Breast epithelium (tissue), 3 donors: ENCODE results near the gene SNX25.

ENCODE experiments used
- CTCF ChIP-seq, 3 donors: fragments of 450-650 bp; IDR thresholded peaks; one replicate each; pipeline ENCODE4 v1.5.1; 2016 to 2017; ENCODE audit warnings: antibody characterized with exemption in 3 of 3, mild to moderate bottlenecking in 3 of 3, moderate library complexity in 3 of 3
- POLR2AphosphoS5 ChIP-seq, 3 donors: sonication (generic); formaldehyde crosslinking; IDR thresholded peaks; one replicate each; pipeline ENCODE4 v1.6.1; 2017; ENCODE audit warnings: antibody characterized with exemption in 3 of 3

GRCh38 chr4:185215261-185215660, 5.9 kb downstream of the SNX25 start:
- no peak for TF ChIP-seq POLR2AphosphoS5 (IDR thresholded peaks at IDR 0.05)
- no peak for TF ChIP-seq CTCF (IDR thresholded peaks at IDR 0.05)
